T1000 (cell line): Measurements from ENCODE around the gene GDF15.
"Not testable (repeated sequence)": the region's sequence is repeated elsewhere in the genome, so short reads cannot be mapped to it uniquely, and the experiment has no call there.

Experiments
- DNase-seq: peaks from one replicate; lab custom pipeline; 2025; ENCODE audit warnings: mixed read lengths; lab: John Stamatoyannopoulos, UW

Gene GDF15

DNA sequence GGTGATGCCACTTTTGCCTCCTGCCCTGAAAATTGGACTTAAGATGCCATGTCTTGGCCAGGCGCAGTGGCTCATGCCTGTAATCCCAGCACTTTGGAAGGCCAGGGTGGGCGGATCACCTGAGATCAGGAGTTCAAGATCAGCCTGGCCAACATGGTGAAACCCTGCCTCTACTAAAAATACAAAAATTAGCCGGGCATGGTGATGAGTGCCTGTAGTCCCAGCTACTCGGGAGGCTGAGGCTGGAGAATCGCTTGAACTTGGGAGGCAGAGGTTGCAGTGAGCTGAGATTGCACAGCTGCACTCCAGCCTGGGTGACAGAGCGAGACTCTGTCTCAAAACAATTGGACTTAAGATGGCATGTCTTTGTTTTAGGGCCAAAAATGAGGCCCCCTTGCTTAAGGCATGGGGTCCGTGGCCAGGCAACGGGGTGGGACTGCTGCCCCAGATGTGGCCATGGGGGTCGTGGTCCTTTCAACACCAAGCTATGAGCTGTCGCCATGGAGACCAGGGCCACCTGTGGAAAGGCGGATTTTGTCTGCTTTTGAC is 21.6 kb upstream of the GDF15 start:
- DNase-seq = not testable (repeated sequence)

- DNase-seq = peak; percentile 69
These were observed 21.0 kb upstream of the GDF15 start for GRCh38 chr19:18364826-18365528.

DNA sequence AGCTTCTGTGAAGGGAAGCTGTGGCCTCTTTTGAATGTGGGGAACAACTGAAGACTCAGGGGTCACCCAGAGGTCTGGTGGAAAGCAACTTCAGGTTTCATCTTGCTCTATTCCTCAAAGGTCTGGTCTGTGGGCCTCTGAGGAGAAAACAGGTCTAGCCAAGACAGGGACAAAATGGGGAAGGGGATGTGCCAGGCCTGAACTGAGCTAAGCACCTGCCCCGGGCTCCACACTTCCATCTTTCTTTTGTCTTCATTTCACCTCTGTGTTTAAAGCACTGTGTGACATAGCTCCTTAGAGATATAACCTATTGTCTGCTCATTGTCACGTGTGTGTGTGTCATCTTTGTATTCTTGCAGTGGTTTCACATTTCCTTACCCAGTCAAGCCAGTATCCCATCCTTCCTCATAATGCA is 19.9 kb upstream of the GDF15 start:
- DNase-seq = no peak

DNA sequence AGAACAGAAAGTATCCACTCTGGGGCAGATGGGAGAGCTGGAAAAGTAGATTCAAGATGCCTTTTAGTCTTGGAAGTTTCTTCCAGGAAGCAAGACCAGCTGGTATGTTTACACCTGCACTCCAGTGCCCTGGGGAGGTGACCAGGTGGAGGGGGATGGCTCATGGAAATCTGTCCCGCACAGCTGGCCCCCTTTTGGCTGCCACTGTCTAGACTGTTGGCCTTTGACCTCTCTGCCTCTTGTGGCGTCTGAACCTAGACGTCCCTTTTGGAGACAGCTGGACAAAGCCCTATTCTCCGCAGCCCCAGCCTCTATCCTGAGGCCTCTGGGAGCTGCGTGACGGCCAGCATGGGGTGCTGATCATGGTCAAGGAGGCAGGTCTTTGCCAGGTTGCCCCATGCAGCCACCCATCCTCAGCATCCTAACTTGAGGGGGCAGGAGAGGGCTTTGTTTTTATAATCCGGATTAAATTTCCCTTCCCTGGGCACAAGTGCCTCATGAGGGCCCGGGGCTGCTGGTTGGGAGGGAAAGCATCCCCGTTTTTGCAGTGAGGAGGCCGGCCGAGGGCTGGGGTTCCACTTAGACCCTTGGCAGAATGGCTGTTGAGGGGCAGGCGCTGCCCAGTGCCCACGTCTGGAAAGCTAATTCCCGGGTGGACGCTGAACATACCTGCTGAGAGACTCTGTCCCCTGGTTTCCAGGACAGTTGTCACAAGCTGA is 17.3 kb upstream of the GDF15 start:
- DNase-seq = no peak

GRCh38 chr19:18373407-18373891 is 12.5 kb upstream of the GDF15 start:
- DNase-seq = no peak

- DNase-seq = peak; percentile 76
These were observed 11.9 kb upstream of the GDF15 start for GRCh38 chr19:18373892-18374629.

- no peak for DNase-seq
These were observed 8.9 kb upstream of the GDF15 start for GRCh38 chr19:18377026-18377425.

GRCh38 chr19:18379803-18380747 is 5.9 kb upstream of the GDF15 start:
- peak; percentile 38 for DNase-seq

DNA sequence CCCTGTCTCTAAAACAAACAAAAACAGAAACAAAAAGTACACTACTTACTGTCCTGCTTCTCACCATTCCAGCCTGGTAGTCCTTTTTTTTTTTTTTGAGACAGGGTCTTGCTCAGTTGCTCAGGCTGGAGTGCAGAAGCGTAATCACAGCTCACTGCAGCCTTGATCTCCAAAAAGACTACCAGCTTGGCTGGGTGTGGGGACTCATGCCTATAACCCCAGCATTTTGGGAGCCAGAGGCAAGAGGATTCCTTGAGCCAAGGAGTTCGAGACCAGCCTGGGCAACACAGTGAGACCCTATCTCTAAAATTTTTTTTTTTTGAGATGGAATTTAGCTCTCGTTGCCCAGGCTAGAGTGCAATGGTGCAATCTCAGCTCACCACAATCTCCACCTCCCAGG is 5.1 kb upstream of the GDF15 start:
- no peak for DNase-seq

DNA sequence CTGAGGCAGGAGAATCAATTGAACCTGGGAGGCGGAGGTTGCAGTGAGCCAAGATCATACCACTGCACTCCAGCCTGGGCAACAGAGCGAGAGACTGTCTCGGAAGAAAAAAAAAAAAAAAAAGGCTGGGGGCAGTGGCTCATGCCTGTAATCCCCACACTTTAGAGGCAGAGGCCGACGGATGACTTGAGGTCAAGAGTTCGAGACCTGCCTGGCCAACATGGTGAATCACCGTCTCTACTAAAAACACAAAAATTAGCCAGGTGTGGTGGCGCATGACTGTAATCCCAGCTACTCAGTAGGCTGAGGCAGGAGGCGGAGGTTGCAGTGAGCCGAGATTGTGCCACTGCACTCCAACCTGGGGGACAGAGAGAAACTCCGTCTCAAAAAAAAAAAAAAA is 2.3 kb upstream of the GDF15 start:
- DNase-seq = not testable (repeated sequence)

DNA sequence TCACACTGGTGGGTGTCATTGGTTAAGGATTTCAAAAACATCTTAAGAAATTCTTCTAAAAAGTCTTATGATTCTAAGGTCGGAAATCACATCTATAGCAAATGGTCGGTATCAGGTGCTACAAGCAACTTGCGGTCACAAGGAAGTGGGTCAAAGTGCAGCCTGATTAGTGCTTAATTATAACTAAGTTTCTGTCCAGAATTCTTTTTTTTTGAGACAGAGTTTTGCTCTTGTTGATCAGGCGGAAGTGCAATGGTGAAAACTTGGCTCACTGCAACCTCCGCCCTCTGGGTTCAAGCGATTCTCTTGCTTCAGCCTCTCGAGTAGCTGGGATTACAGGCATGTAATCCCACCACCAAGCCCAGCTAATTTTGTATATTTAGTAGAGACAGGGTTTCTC is 1.2 kb upstream of the GDF15 start:
- no peak for DNase-seq

- DNase-seq = no peak
These were observed 641 bp upstream of the GDF15 start for GRCh38 chr19:18385359-18385674.

GRCh38 chr19:18386543-18387271 is 749 bp downstream of the GDF15 start:
- DNase-seq = no peak

DNA sequence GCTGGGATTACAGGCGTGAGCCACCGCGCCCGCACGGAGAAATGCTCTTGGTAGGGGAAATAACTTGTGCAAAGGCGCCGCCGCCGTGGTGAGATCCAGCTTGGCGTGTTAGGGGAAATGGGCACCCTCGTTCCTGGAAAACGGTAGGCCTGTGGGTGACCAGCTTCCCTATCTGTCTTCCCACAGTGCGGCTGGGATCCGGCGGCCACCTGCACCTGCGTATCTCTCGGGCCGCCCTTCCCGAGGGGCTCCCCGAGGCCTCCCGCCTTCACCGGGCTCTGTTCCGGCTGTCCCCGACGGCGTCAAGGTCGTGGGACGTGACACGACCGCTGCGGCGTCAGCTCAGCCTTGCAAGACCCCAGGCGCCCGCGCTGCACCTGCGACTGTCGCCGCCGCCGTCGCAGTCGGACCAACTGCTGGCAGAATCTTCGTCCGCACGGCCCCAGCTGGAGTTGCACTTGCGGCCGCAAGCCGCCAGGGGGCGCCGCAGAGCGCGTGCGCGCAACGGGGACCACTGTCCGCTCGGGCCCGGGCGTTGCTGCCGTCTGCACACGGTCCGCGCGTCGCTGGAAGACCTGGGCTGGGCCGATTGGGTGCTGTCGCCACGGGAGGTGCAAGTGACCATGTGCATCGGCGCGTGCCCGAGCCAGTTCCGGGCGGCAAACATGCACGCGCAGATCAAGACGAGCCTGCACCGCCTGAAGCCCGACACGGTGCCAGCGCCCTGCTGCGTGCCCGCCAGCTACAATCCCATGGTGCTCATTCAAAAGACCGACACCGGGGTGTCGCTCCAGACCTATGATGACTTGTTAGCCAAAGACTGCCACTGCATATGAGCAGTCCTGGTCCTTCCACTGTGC is 2.4 kb downstream of the GDF15 start:
- peak; percentile 19 for DNase-seq

DNA sequence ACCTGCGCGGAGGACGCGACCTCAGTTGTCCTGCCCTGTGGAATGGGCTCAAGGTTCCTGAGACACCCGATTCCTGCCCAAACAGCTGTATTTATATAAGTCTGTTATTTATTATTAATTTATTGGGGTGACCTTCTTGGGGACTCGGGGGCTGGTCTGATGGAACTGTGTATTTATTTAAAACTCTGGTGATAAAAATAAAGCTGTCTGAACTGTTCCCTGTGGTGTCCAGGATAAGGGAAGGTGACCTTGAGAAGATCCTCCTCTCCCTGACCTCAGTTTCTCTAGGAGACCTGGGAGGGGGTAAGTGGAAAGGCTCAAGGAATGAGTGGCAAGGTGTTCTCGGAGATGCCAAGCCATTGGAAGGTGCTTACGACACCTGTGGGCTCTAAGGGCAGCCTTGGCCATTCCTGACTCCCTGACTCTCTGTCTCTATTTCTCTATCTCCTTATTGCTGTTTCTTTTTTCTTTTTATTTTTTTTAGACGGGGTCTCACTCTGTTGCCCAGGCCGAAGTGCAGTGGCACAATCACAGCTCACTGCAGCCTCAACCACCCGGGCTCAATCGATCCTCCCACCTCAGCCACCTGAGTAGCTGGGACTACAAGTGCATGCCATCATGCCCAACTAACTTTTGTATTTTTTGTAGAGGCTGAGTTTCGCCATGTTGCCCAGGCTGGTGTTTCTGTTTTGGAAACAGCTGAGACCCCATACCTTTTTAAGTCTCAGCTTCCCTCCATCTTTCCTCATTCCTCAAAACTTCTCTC is 3.2 kb downstream of the GDF15 start:
- DNase-seq = no peak

DNA sequence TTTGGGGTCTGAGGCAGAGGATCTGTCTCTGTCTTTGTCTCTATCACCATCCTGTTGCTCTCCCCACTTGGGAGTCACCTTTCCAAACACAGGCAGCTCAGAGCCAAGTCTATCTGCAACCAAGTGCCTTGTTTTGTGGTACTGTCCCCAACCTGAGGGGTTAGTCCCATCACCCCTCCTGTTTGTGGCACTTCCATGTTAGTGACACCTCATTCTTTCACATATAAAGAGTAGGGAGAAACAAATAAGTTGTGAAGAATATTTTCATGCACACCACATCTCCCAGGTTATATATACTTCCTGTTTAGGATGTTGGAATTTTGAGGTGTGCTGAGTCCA is 3.7 kb downstream of the GDF15 start:
- no peak for DNase-seq

- DNase-seq = no peak
These were observed 4.3 kb downstream of the GDF15 start for GRCh38 chr19:18390065-18390907.

GRCh38 chr19:18391509-18392075 is 5.6 kb downstream of the GDF15 start:
- no peak for DNase-seq
